ENCODE measurements around the gene SND1.

DNA sequence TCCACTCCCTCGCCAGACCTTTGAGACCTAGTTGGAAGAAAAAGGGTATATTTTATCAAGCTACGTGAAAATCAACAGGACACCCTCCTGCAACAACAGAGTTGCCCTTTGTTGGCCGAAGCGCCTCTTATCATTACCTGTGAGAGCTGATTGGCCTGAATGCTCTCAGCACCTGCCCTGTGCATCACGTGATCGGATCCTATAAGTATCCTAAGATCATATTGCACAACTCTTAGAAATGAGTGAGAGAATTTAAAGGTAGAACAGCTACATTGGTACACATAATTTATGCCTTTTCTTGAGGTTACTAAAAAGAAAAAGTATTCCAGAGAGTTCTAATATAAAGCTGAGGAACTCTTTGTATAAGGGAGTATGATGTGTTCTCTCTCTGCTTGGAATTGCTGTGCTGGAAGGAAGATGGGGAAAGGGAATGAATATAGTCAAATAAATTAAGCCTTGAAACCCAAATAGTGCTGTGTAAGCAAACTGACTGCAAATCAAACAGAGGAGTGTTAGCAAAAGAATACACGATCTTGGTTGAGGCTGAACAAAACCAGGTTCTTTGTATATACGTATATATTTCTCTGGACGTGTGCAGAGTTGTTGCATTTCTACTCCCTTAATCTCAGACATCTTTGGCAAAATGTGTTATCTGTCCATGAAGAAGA, 309.9 kb downstream of the SND1 start:
- TF ChIP-seq, protein P1, sequence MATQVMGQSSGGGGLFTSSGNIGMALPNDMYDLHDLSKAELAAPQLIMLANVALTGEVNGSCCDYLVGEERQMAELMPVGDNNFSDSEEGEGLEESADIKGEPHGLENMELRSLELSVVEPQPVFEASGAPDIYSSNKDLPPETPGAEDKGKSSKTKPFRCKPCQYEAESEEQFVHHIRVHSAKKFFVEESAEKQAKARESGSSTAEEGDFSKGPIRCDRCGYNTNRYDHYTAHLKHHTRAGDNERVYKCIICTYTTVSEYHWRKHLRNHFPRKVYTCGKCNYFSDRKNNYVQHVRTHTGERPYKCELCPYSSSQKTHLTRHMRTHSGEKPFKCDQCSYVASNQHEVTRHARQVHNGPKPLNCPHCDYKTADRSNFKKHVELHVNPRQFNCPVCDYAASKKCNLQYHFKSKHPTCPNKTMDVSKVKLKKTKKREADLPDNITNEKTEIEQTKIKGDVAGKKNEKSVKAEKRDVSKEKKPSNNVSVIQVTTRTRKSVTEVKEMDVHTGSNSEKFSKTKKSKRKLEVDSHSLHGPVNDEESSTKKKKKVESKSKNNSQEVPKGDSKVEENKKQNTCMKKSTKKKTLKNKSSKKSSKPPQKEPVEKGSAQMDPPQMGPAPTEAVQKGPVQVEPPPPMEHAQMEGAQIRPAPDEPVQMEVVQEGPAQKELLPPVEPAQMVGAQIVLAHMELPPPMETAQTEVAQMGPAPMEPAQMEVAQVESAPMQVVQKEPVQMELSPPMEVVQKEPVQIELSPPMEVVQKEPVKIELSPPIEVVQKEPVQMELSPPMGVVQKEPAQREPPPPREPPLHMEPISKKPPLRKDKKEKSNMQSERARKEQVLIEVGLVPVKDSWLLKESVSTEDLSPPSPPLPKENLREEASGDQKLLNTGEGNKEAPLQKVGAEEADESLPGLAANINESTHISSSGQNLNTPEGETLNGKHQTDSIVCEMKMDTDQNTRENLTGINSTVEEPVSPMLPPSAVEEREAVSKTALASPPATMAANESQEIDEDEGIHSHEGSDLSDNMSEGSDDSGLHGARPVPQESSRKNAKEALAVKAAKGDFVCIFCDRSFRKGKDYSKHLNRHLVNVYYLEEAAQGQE (IDR thresholded peaks at IDR 0.05; ENCODE audit: insufficient replicate concordance, low read depth), result no peak
- TF ChIP-seq POLR2AphosphoS5 (IDR thresholded peaks at IDR 0.05; ENCODE audit: low read depth), result no peak
- TF ChIP-seq, protein P2, sequence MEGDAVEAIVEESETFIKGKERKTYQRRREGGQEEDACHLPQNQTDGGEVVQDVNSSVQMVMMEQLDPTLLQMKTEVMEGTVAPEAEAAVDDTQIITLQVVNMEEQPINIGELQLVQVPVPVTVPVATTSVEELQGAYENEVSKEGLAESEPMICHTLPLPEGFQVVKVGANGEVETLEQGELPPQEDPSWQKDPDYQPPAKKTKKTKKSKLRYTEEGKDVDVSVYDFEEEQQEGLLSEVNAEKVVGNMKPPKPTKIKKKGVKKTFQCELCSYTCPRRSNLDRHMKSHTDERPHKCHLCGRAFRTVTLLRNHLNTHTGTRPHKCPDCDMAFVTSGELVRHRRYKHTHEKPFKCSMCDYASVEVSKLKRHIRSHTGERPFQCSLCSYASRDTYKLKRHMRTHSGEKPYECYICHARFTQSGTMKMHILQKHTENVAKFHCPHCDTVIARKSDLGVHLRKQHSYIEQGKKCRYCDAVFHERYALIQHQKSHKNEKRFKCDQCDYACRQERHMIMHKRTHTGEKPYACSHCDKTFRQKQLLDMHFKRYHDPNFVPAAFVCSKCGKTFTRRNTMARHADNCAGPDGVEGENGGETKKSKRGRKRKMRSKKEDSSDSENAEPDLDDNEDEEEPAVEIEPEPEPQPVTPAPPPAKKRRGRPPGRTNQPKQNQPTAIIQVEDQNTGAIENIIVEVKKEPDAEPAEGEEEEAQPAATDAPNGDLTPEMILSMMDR (IDR thresholded peaks at IDR 0.05; ENCODE audit: insufficient read depth, low read length), result no peak

Measured in HL-60 (cell line).